Measurements from ENCODE around the gene TEX11.
"Not testable (repeated sequence)": the region's sequence is repeated elsewhere in the genome, so short reads cannot be mapped to it uniquely, and the experiment has no call there.

Gene TEX11

DNA sequence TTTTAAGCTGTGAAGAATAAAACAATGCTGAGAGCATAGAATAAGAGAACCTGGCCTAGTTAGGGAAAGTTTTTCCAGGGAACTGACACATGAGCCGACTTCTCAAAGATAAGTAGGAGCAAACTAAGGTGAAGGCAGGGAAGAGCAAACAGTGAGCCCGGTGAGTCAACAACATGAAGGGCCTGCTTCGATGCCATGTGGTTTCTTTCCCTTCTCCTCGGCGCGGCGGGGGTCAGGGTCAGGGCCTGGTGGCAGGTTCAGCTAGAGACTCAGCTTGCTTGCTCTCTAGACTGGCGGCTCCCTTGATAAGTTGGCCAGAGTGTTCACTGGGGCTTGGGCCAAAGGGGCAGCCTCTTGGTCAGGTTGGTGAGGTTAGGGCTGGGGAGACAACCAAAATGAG, 382.8 kb downstream of the TEX11 start:
- Histone ChIP-seq H3K27me3 (ENCODE audit: insufficient read depth, poor library complexity, severe bottlenecking) (no peaks in the 10 kb centered on the region), H3K27ac (replicated peaks) (no peak overlapping the region), H3K4me3 (replicated peaks; ENCODE audit: insufficient read depth, low read length) (no peak overlapping the region)
- no peak for DNase-seq (ENCODE audit: low read depth in 1 of 2, low spot score in 1 of 2)
- TF ChIP-seq SPI1 (IDR thresholded peaks at IDR 0.05; ENCODE audit: borderline replicate concordance, low read depth) (no peak), POLR2AphosphoS5 (IDR thresholded peaks at IDR 0.05; ENCODE audit: low read depth) (no peak), GABPA (IDR thresholded peaks at IDR 0.05; ENCODE audit: low read depth) (no peak)
- TF ChIP-seq, protein P1, sequence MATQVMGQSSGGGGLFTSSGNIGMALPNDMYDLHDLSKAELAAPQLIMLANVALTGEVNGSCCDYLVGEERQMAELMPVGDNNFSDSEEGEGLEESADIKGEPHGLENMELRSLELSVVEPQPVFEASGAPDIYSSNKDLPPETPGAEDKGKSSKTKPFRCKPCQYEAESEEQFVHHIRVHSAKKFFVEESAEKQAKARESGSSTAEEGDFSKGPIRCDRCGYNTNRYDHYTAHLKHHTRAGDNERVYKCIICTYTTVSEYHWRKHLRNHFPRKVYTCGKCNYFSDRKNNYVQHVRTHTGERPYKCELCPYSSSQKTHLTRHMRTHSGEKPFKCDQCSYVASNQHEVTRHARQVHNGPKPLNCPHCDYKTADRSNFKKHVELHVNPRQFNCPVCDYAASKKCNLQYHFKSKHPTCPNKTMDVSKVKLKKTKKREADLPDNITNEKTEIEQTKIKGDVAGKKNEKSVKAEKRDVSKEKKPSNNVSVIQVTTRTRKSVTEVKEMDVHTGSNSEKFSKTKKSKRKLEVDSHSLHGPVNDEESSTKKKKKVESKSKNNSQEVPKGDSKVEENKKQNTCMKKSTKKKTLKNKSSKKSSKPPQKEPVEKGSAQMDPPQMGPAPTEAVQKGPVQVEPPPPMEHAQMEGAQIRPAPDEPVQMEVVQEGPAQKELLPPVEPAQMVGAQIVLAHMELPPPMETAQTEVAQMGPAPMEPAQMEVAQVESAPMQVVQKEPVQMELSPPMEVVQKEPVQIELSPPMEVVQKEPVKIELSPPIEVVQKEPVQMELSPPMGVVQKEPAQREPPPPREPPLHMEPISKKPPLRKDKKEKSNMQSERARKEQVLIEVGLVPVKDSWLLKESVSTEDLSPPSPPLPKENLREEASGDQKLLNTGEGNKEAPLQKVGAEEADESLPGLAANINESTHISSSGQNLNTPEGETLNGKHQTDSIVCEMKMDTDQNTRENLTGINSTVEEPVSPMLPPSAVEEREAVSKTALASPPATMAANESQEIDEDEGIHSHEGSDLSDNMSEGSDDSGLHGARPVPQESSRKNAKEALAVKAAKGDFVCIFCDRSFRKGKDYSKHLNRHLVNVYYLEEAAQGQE (IDR thresholded peaks at IDR 0.05; ENCODE audit: insufficient replicate concordance, low read depth) = no peak
- TF ChIP-seq, protein P2, sequence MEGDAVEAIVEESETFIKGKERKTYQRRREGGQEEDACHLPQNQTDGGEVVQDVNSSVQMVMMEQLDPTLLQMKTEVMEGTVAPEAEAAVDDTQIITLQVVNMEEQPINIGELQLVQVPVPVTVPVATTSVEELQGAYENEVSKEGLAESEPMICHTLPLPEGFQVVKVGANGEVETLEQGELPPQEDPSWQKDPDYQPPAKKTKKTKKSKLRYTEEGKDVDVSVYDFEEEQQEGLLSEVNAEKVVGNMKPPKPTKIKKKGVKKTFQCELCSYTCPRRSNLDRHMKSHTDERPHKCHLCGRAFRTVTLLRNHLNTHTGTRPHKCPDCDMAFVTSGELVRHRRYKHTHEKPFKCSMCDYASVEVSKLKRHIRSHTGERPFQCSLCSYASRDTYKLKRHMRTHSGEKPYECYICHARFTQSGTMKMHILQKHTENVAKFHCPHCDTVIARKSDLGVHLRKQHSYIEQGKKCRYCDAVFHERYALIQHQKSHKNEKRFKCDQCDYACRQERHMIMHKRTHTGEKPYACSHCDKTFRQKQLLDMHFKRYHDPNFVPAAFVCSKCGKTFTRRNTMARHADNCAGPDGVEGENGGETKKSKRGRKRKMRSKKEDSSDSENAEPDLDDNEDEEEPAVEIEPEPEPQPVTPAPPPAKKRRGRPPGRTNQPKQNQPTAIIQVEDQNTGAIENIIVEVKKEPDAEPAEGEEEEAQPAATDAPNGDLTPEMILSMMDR (IDR thresholded peaks at IDR 0.05; ENCODE audit: insufficient read depth, low read length) = no peak

DNA sequence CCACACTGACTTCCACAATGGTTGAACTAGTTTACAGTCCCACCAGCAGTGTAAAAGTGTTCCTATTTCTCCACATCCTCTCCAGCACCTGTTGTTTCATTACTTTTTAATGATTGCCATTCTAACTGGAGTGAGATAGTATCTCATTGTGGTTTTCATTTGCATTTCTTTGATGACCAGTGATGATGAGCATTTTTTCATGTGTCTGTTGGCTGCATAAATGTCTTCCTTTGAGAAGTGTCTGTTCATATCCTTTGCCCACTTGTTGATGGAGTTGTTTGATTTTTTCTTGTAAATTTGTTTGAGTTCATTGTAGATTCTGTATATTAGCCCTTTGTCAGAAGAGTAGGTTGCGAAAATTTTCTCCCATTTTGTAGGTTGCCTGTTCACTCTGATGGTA, 392.8 kb downstream of the TEX11 start:
- H3K27ac ChIP-seq (replicated peaks); DNase-seq (ENCODE audit: low read depth in 1 of 2, low spot score in 1 of 2); H3K4me3 ChIP-seq (replicated peaks; ENCODE audit: insufficient read depth, low read length): not testable (repeated sequence)

DNA sequence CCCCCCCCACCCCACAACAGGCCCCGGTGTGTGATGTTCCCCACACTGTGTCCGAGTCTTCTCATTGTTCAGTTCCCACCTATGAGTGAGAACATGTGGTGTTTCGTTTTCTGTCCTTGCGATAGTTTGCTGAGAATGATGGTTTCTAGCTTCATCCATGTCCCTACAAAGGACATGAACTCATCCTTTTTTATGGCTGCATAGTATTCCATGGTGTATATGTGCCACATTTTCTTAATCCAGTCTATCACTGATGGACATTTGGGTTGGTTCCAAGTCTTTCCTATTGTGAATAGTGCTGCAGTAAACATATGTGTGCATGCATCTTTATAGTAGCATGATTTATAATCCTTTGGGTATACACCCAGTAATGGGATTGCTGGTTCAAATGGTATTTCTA, 393.2 kb downstream of the TEX11 start:
- DNase-seq (ENCODE audit: low read depth in 1 of 2, low spot score in 1 of 2); H3K27ac ChIP-seq (replicated peaks); H3K4me3 ChIP-seq (replicated peaks; ENCODE audit: insufficient read depth, low read length); H3K27me3 ChIP-seq (ENCODE audit: insufficient read depth, poor library complexity, severe bottlenecking): not testable (repeated sequence)

More for the DNA sequence above, 392.8 kb downstream of the TEX11 start:
- H3K27me3 ChIP-seq (ENCODE audit: insufficient read depth, poor library complexity, severe bottlenecking) = not testable (repeated sequence)

DNA sequence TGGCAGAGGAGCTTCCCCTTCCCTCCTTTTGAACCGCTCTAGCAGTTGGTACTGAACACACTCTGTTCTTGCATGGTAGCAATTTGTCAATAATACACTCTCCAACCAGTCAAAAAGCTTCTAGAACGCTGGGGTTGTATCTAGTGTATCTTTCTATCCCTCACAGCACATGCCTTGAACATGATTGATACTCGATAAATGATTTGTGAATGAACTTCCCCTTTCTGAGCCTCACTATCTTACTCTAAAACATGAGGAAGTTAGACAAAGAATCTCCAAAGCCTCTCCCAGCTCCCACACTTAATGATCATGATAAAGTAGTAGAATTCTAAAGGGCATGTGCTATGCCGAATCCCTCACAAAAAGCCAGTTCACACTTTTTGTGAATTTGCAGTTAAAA, 399.4 kb downstream of the TEX11 start:
- TF ChIP-seq SPI1 (IDR thresholded peaks at IDR 0.05; ENCODE audit: borderline replicate concordance, low read depth) = no peak
- TF ChIP-seq, protein P2 (IDR thresholded peaks at IDR 0.05; ENCODE audit: insufficient read depth, low read length) = no peak
- TF ChIP-seq POLR2AphosphoS5 (IDR thresholded peaks at IDR 0.05; ENCODE audit: low read depth) = no peak
- TF ChIP-seq, protein P1 (IDR thresholded peaks at IDR 0.05; ENCODE audit: insufficient replicate concordance, low read depth) = no peak
- no peak for TF ChIP-seq GABPA (IDR thresholded peaks at IDR 0.05; ENCODE audit: low read depth)
- H3K4me3 ChIP-seq (replicated peaks; ENCODE audit: insufficient read depth, low read length) = no peak overlapping the region
- no peak overlapping the region for H3K27ac ChIP-seq (replicated peaks)
- H3K27me3 ChIP-seq (ENCODE audit: insufficient read depth, poor library complexity, severe bottlenecking) = no peaks in the 10 kb centered on the region
- no peak for DNase-seq (ENCODE audit: low read depth in 1 of 2, low spot score in 1 of 2)

DNA sequence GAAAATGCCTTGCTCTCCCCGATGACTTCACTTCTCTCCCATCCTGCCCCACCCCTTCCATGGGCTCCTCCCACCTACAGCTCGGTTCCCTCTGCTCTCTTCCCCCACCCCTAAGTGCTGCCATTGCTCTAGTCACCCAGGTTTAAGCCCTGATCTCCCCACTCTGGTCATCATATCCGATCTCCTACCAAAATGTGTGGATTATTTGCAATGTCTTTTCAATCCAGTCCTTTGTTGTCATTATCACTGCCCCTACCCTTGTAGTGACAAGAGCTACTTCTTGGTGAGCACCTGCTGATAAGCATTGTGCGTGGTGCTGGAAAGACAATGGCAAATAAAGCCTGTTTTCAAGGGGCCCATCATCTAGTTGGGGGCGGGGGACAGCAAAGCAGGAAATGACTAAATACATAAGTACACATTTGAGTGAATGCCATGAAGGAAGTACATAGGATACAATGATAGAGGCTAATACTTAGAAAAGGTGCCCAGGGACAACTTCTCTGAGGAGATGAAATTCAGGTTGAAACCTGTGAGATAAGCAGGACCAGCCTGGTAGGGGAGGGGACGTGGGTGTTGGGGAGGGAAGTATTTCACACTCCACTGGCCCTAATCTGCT, 400.1 kb downstream of the TEX11 start:
- Histone ChIP-seq H3K27me3 (ENCODE audit: insufficient read depth, poor library complexity, severe bottlenecking) (no peaks in the 10 kb centered on the region), H3K27ac (replicated peaks) (no peak overlapping the region), H3K4me3 (replicated peaks; ENCODE audit: insufficient read depth, low read length) (no peak overlapping the region)
- DNase-seq (ENCODE audit: low read depth in 1 of 2, low spot score in 1 of 2) = no peak
- TF ChIP-seq, protein P2 (IDR thresholded peaks at IDR 0.05; ENCODE audit: insufficient read depth, low read length) = no peak
- TF ChIP-seq SPI1 (IDR thresholded peaks at IDR 0.05; ENCODE audit: borderline replicate concordance, low read depth) = no peak

All from HL-60 (cell line).